Measurements from ENCODE around the gene ARHGEF39. TPM values are rescaled to one million over a fixed set of nuclear protein-coding genes. Genes with fewer than 3 reads are reported as not detected.
A peak's percentile ranks its signal among the peaks of the same experiment; 100 is the strongest.

The ARHGEF39 gene
- total and polyA plus RNA-seq, 4 experiments from 2014 or later: 1.0 to 1.1 TPM; not detected in 2

DNA sequence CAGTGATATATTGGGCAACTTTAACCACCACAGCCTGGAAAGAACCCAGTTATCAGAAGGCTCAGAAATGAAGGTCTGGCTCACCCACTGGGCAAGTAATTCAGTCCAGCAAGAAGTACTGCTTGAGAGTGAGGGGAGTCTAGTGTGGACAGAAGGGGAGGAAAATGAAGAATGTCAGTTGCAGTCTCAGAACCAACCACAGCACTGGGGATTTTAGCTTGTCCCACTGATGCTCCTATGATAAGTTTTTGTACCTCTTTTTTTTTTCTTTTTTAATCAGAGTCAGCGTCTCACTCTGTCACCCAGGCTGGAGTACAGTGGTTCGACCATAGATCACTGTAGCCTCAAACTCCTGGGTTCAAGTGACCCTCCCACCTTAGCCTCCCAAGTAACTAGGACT lies 37.4 kb downstream of the ARHGEF39 start:
- no peaks in the 10 kb centered on the region for H3K36me3 Mint-ChIP-seq
- Histone ChIP-seq H3K27ac (ENCODE audit: low read depth, low read length) (no peak overlapping the region), H3K4me3 (ENCODE audit: low read length in 2 of 2) (no peak overlapping the region), H3K9me3 (ENCODE audit: control insufficient read depth in 1 of 2, low read length in 2 of 2) (no peaks in the 10 kb centered on the region), H3K27me3 (ENCODE audit: insufficient read depth, low read length) (no peaks in the 10 kb centered on the region), H3K4me1 (ENCODE audit: insufficient read depth, low read length) (no peaks in the 10 kb centered on the region), H3K36me3 (ENCODE audit: insufficient read depth, low read length) (no peaks in the 10 kb centered on the region)
- CTCF ChIA-PET (ENCODE audit: partially characterized antibody): interaction anchor here (1.1 kb wide), 1 partner anchor 17 kb away, joined by 3 read pairs; no protein-coding TSS in a partner anchor
- POLR2A ChIA-PET (ENCODE audit: partially characterized antibody): no interaction called here
- intact Hi-C loops (cut with micrococcal nuclease): no loop called here
- H3K4me1 Mint-ChIP-seq: peaks cover 0 to 6% (median 2%) of the 10 kb centered on the region in 4 donors
- no peak overlapping the region for H3K27ac Mint-ChIP-seq
- H3K27me3 Mint-ChIP-seq: no peaks in the 10 kb centered on the region
- no peaks in the 10 kb centered on the region for H3K9me3 Mint-ChIP-seq
- H3K4me3 Mint-ChIP-seq: no peak overlapping the region
- DNase-seq: no peak

DNA sequence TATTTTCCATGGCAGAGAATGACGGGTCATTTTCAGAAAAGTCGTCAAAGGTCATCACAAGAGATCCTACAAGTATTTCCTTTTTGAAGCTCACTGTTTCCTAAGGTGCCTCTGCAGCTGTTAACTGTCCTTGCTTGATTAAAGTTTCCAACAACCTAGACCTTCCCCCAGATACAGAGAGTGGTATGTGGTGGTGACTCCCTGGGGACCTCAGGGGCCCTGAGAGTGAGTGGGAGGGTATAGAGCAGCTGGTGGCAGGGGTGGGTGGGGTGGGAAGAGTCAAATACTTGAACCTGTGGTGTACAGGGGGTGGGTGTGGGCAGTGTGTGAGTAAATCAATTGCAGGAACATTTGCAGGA lies 45.2 kb downstream of the ARHGEF39 start:
- H3K4me3 ChIP-seq (ENCODE audit: low read length in 2 of 2): no peak overlapping the region
- H3K4me3 Mint-ChIP-seq: peak overlapping the region in 6 of 8 donors; percentile 8 to 89 (median 48)
- no peaks in the 10 kb centered on the region for H3K9me3 Mint-ChIP-seq
- H3K27me3 Mint-ChIP-seq: no peaks in the 10 kb centered on the region
- peaks cover 26 to 52% (median 35%) of the 10 kb centered on the region in 4 donors for H3K4me1 Mint-ChIP-seq
- H3K27ac Mint-ChIP-seq: peak overlapping the region; percentile 22 to 95 (median 87)
- CTCF ChIA-PET (ENCODE audit: partially characterized antibody): interaction anchor here (0.6 to 11.1 kb wide), 15 partner anchors 9 to 136 kb away, joined by 3 to 145 read pairs (median 5); partner anchors contain the start of genes CCDC107, CREB3, RMRP and TLN1
- no peaks in the 10 kb centered on the region for H3K9me3 ChIP-seq (ENCODE audit: control insufficient read depth in 1 of 2, low read length in 2 of 2)
- H3K27me3 ChIP-seq (ENCODE audit: insufficient read depth, low read length): no peaks in the 10 kb centered on the region
- no peaks in the 10 kb centered on the region for H3K36me3 ChIP-seq (ENCODE audit: insufficient read depth, low read length)
- intact Hi-C loops (cut with micrococcal nuclease): loop anchor here (5.0 kb wide), 1 partner anchor 263 kb away; no protein-coding TSS in a partner anchor
- no peak overlapping the region for H3K27ac ChIP-seq (ENCODE audit: low read depth, low read length)
- H3K36me3 Mint-ChIP-seq: no peaks in the 10 kb centered on the region
- H3K4me1 ChIP-seq (ENCODE audit: insufficient read depth, low read length): peaks cover 36% of the 10 kb centered on the region
- POLR2A ChIA-PET (ENCODE audit: partially characterized antibody): interaction anchor here (0.6 to 8.2 kb wide), 10 partner anchors 9 to 119 kb away, joined by 3 to 148 read pairs (median 6); partner anchors contain the start of genes CCDC107, CREB3, RMRP and SIT1
- no peak for DNase-seq

DNA sequence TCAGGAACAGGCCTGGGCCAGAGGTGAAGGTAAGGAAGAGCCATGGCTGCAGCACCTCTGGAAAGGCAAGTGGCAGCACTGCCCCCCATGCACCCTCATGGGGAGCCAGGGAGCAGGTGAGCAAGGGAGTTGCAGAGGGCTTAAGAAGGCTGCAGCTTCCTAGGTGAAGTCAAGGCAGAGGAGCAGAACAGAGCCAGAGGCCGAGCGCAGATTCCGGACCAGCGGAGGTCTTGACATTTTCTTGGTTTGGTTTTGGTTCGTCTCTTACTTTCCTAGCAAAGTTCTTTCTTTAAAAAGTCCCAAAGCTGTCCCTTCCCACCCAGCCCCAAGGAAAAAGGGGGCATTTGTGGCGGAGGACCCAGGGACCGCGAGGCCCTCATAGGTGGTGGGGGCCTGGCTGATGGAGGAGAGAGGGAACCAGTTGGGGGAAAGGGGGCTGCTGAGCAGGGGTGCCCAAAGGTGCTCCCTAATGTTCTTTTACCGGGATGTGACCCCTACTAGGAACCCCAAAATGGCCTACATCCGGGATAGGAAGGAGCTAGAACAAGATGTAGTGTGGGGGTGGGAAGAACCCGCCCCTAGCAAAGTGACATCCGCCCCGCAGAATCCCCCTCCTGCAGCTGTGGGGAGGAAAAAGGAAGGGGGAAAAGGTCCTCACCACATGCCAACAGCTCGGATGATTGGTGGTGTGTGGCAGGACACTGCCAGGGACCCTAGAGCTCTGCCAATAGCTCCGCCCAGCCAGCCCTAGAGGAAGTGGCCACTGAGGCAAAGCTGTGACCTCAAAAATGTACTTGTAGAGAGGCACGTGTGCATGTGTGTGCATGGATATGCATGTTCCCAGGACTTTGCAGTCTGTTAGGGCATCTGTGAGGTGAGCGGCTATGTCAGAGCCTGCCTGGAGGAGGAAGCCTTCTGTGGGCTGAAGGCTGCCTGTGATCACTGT lies 45.9 kb downstream of the ARHGEF39 start:
- H3K36me3 Mint-ChIP-seq: no peaks in the 10 kb centered on the region
- peaks cover 36% of the 10 kb centered on the region for H3K4me1 ChIP-seq (ENCODE audit: insufficient read depth, low read length)
- peak overlapping the region in 7 of 8 donors; percentile 8 to 89 (median 50) for H3K4me3 Mint-ChIP-seq
- peak; percentile 23 to 55 (median 45) for DNase-seq
- H3K4me3 ChIP-seq (ENCODE audit: low read length in 2 of 2): no peak overlapping the region
- peak overlapping the region; percentile 73 to 95 (median 87) for H3K27ac Mint-ChIP-seq
- no peaks in the 10 kb centered on the region for H3K9me3 Mint-ChIP-seq
- H3K9me3 ChIP-seq (ENCODE audit: control insufficient read depth in 1 of 2, low read length in 2 of 2): no peaks in the 10 kb centered on the region
- H3K27me3 Mint-ChIP-seq: no peaks in the 10 kb centered on the region
- no peak overlapping the region for H3K27ac ChIP-seq (ENCODE audit: low read depth, low read length)
- CTCF ChIA-PET (ENCODE audit: partially characterized antibody): interaction anchor here (0.6 to 11.1 kb wide), 15 partner anchors 8 to 137 kb away, joined by 3 to 145 read pairs (median 5); partner anchors contain the start of genes CCDC107, CREB3, RMRP and TLN1
- intact Hi-C loops (cut with micrococcal nuclease): loop anchor here (5.0 kb wide), 1 partner anchor 263 kb away; no protein-coding TSS in a partner anchor
- H3K27me3 ChIP-seq (ENCODE audit: insufficient read depth, low read length): no peaks in the 10 kb centered on the region
- POLR2A ChIA-PET (ENCODE audit: partially characterized antibody): interaction anchor here (0.6 to 8.2 kb wide), 10 partner anchors 10 to 120 kb away, joined by 3 to 148 read pairs (median 6); partner anchors contain the start of genes CCDC107, CREB3, RMRP and SIT1
- H3K36me3 ChIP-seq (ENCODE audit: insufficient read depth, low read length): no peaks in the 10 kb centered on the region
- H3K4me1 Mint-ChIP-seq: peaks cover 26 to 57% (median 35%) of the 10 kb centered on the region in 4 donors

DNA sequence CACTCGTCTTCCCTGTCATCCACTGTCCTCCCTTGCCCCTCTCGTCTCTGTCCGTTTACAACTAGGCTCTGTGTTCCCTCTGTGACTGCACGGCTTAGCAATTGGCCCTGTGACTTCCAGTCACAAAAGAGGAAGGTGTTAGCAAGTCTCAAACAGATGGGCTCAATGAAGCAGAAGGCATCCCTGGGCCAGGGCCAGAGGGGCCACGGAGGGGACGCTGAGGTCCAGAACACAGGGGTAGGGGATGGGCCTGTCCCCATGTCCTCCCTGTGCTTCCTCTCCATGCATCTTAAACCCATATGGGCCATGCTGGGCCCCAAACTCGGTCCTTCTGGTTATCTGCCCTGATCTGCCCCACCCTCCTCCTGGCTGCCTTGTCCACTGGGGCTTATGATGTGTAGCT lies 46.7 kb downstream of the ARHGEF39 start, which contains the start of gene CD72:
TSS of gene CD72 (minus strand) at position 89 of the 403 bp plus-strand sequence. CDS start 110 bp downstream, outside the sequence.
- H3K9me3 ChIP-seq (ENCODE audit: control insufficient read depth in 1 of 2, low read length in 2 of 2): no peaks in the 10 kb centered on the region
- peak within 1 kb of the TSS; percentile 60 for H3K27ac ChIP-seq (ENCODE audit: low read depth, low read length)
- H3K4me1 Mint-ChIP-seq: peaks cover 26 to 58% (median 35%) of the 10 kb centered on the region in 4 donors

DNA sequence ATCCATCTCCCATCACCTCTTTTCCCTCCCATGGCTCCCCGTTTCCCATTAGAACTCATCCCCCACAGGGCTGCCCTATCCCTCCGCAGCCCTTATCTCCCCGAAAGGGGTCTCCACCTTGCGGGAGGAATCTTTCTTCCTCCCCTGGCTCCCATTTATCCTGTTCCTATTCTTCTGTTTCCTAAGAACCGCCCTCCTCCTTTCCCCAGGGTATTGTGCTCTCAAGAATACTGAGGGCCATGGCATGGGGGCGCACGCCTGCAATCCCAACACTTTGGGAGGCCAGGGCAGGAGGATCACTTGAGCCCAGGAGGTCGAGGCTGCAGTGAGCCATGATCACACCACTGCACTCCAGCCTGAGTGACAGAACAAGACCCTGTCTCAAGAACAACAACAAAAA lies 47.4 kb downstream of the ARHGEF39 start:
- peak overlapping the region; percentile 53 to 95 (median 93) for H3K27ac Mint-ChIP-seq

More for the DNA sequence above, 46.7 kb downstream of the ARHGEF39 start, which contains the start of gene CD72:
- Histone ChIP-seq H3K27me3 (ENCODE audit: insufficient read depth, low read length) (no peaks in the 10 kb centered on the region), H3K4me3 (ENCODE audit: low read length in 2 of 2) (peak within 1 kb of the TSS; percentile 63 to 64), H3K36me3 (ENCODE audit: insufficient read depth, low read length) (no peaks in the 10 kb centered on the region), H3K4me1 (ENCODE audit: insufficient read depth, low read length) (peaks cover 36% of the 10 kb centered on the region)
- ChIA-PET CTCF (ENCODE audit: partially characterized antibody) (interaction anchor here (1.3 to 11.1 kb wide), 7 partner anchors 7 to 114 kb away, joined by 4 to 145 read pairs (median 14); partner anchors contain the start of genes CCDC107, CREB3, RMRP and TLN1), POLR2A (ENCODE audit: partially characterized antibody) (interaction anchor here (1.2 to 8.2 kb wide), 6 partner anchors 11 to 77 kb away, joined by 5 to 148 read pairs (median 41); partner anchors contain the start of genes CCDC107, RMRP, SIT1 and TESK1)
- peak within 1 kb of the TSS; percentile 84 to 91 (median 88) for H3K4me3 Mint-ChIP-seq
- H3K36me3 Mint-ChIP-seq: no peaks in the 10 kb centered on the region
- peak within 1 kb of the TSS; percentile 73 to 95 (median 93) for H3K27ac Mint-ChIP-seq
- no peak for DNase-seq
- H3K27me3 Mint-ChIP-seq: no peaks in the 10 kb centered on the region
- intact Hi-C loops (cut with micrococcal nuclease): loop anchor here (5.0 kb wide), 1 partner anchor 264 kb away; no protein-coding TSS in a partner anchor
- no peaks in the 10 kb centered on the region for H3K9me3 Mint-ChIP-seq

DNA sequence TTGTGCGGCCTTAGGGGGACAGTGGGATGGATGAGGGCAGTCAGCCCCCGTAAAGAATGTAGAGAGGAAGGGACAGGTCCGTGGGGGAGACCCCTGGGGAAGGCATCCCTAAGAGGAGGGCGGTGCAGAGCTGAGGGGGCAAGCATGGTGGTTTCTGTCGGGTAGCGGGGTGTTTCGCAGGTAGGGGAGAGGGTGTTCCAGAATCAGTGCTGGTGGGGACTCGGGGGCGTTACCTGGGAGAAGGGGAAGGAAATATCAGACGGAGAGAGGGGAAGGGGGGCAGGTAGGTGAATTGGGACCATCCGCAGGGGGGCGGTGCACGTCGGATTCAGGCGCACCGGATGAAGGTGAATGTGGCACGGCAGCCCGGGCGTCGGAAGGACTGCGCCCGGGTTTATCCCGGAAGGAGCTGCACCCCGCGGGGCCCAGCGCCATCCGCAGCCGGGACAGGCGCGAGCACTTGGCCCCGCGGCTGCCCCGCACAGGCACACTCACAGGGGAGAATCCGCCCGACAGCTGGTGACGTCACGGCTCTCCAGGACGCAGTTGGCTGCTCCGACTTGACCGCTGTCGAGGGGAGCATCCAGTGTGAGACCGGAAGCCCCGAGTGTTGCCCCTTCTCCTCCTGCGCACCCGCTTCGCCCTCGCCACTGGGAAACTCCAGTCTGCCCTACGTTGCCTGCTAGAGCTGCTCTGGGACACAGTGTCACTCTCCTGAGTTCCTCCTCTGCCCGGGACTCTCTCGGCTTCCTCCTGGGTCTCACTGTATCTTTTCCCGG lies 48.1 kb downstream of the ARHGEF39 start:
- Histone ChIP-seq H3K27me3 (ENCODE audit: insufficient read depth, low read length) (no peaks in the 10 kb centered on the region), H3K4me3 (ENCODE audit: low read length in 2 of 2) (peak overlapping the region; percentile 63 to 64), H3K27ac (ENCODE audit: low read depth, low read length) (peak overlapping the region; percentile 60), H3K36me3 (ENCODE audit: insufficient read depth, low read length) (no peaks in the 10 kb centered on the region), H3K4me1 (ENCODE audit: insufficient read depth, low read length) (peaks cover 36% of the 10 kb centered on the region), H3K9me3 (ENCODE audit: control insufficient read depth in 1 of 2, low read length in 2 of 2) (no peaks in the 10 kb centered on the region)
- H3K4me3 Mint-ChIP-seq: peak overlapping the region; percentile 84 to 91 (median 88)
- intact Hi-C loops (cut with micrococcal nuclease): loop anchor here (1.0 to 5.0 kb wide), 3 partner anchors 80 to 265 kb away; partner anchors contain the start of genes CREB3 and TLN1
- CTCF ChIA-PET (ENCODE audit: partially characterized antibody): interaction anchor here (0.6 to 11.1 kb wide), 21 partner anchors 9 to 515 kb away, joined by 3 to 145 read pairs (median 6); partner anchors contain the start of genes CCDC107, CREB3, RMRP and SIT1
- H3K36me3 Mint-ChIP-seq: no peaks in the 10 kb centered on the region
- POLR2A ChIA-PET (ENCODE audit: partially characterized antibody): interaction anchor here (0.8 to 8.2 kb wide), 17 partner anchors 12 to 952 kb away, joined by 3 to 148 read pairs (median 5); partner anchors contain the start of genes ARHGEF39, CCDC107, CREB3 and FAM221B
- H3K27me3 Mint-ChIP-seq: no peaks in the 10 kb centered on the region
- H3K9me3 Mint-ChIP-seq: no peaks in the 10 kb centered on the region
- peaks cover 26 to 58% (median 35%) of the 10 kb centered on the region in 4 donors for H3K4me1 Mint-ChIP-seq
- H3K27ac Mint-ChIP-seq: peak overlapping the region; percentile 89 to 95 (median 93)
- DNase-seq: peak; percentile 63 to 75 (median 64)

More for the DNA sequence above, 47.4 kb downstream of the ARHGEF39 start:
- intact Hi-C loops (cut with micrococcal nuclease): loop anchor here (1.0 to 5.0 kb wide), 3 partner anchors 79 to 265 kb away; partner anchors contain the start of genes CREB3 and TLN1
- peak overlapping the region; percentile 84 to 91 (median 88) for H3K4me3 Mint-ChIP-seq
- Histone ChIP-seq H3K27me3 (ENCODE audit: insufficient read depth, low read length) (no peaks in the 10 kb centered on the region), H3K27ac (ENCODE audit: low read depth, low read length) (peak overlapping the region; percentile 60), H3K9me3 (ENCODE audit: control insufficient read depth in 1 of 2, low read length in 2 of 2) (no peaks in the 10 kb centered on the region), H3K4me3 (ENCODE audit: low read length in 2 of 2) (peak overlapping the region; percentile 63 to 64), H3K4me1 (ENCODE audit: insufficient read depth, low read length) (peaks cover 36% of the 10 kb centered on the region), H3K36me3 (ENCODE audit: insufficient read depth, low read length) (no peaks in the 10 kb centered on the region)
- ChIA-PET CTCF (ENCODE audit: partially characterized antibody) (interaction anchor here (0.6 to 11.1 kb wide), 17 partner anchors 8 to 565 kb away, joined by 3 to 145 read pairs (median 9); partner anchors contain the start of genes CCDC107, CREB3, RMRP and SIT1), POLR2A (ENCODE audit: partially characterized antibody) (interaction anchor here (0.8 to 8.2 kb wide), 16 partner anchors 13 to 952 kb away, joined by 3 to 148 read pairs (median 5); partner anchors contain the start of genes ARHGEF39, CCDC107, CREB3 and FAM221B)
- no peaks in the 10 kb centered on the region for H3K36me3 Mint-ChIP-seq
- H3K4me1 Mint-ChIP-seq: peaks cover 26 to 58% (median 35%) of the 10 kb centered on the region in 4 donors
- H3K27me3 Mint-ChIP-seq: no peaks in the 10 kb centered on the region
- H3K9me3 Mint-ChIP-seq: no peaks in the 10 kb centered on the region
- DNase-seq: no peak

All from CD4-positive, alpha-beta memory T cell (primary cell).